ENCODE measurements around the gene HID1. TPM values are rescaled to one million over a fixed set of nuclear protein-coding genes. Genes with fewer than 3 reads are reported as not detected.

HID1 gene
- total RNA-seq, 1 donor from 2014 or later, result 3.7 TPM

GRCh38 chr17:74925242-74925641 is 47.3 kb downstream of the HID1 start:
- Histone ChIP-seq H3K27ac (ENCODE audit: low read depth, low read length) (no peak overlapping the region), H3K4me3 (ENCODE audit: low read length in 3 of 3) (no peak overlapping the region)

GRCh38 chr17:74924250-74924948 is 48.2 kb downstream of the HID1 start, which contains the start of gene OTOP2:
Gene OTOP2 (plus strand): TSS chr17:74924273. CDS start chr17:74924633, 360 bp downstream.
- Histone ChIP-seq H3K36me3 (ENCODE audit: control insufficient read depth in 3 of 3, insufficient read depth in 3 of 3, low read length in 3 of 3) (no peaks in the 10 kb centered on the region), H3K9me3 (ENCODE audit: control insufficient read depth in 3 of 3, low read length in 3 of 3) (no peaks in the 10 kb centered on the region), H3K4me3 (ENCODE audit: low read length in 3 of 3) (no peak within 1 kb of the TSS), H3K27me3 (ENCODE audit: control insufficient read depth in 3 of 3, insufficient read depth in 3 of 3, low read length in 3 of 3) (peaks cover 66 to 77% (median 68%) of the 10 kb centered on the region in 3 donors), H3K9ac (ENCODE audit: low read depth in 1 of 3, low read length in 3 of 3) (no peak within 1 kb of the TSS), H3K27ac (ENCODE audit: low read depth, low read length) (no peak within 1 kb of the TSS), H3K4me1 (ENCODE audit: control insufficient read depth in 3 of 3, insufficient read depth in 3 of 3, low read length in 3 of 3) (peaks cover 3 to 11% (median 6%) of the 10 kb centered on the region in 3 donors)

More at GRCh38 chr17:74925242-74925641, 47.3 kb downstream of the HID1 start:
- Histone ChIP-seq H3K36me3 (ENCODE audit: control insufficient read depth in 3 of 3, insufficient read depth in 3 of 3, low read length in 3 of 3) (no peaks in the 10 kb centered on the region), H3K27me3 (ENCODE audit: control insufficient read depth in 3 of 3, insufficient read depth in 3 of 3, low read length in 3 of 3) (peaks cover 59 to 71% (median 68%) of the 10 kb centered on the region in 3 donors), H3K9me3 (ENCODE audit: control insufficient read depth in 3 of 3, low read length in 3 of 3) (no peaks in the 10 kb centered on the region), H3K4me1 (ENCODE audit: control insufficient read depth in 3 of 3, insufficient read depth in 3 of 3, low read length in 3 of 3) (peaks cover 3 to 11% (median 6%) of the 10 kb centered on the region in 3 donors), H3K9ac (ENCODE audit: low read depth in 1 of 3, low read length in 3 of 3) (no peak overlapping the region)

GRCh38 chr17:74923538-74924249 is 48.9 kb downstream of the HID1 start:
- H3K27me3 ChIP-seq (ENCODE audit: control insufficient read depth in 3 of 3, insufficient read depth in 3 of 3, low read length in 3 of 3), result peaks cover 68 to 83% (median 68%) of the 10 kb centered on the region in 3 donors
- H3K4me3 ChIP-seq (ENCODE audit: low read length in 3 of 3), result no peak overlapping the region
- H3K27ac ChIP-seq (ENCODE audit: low read depth, low read length), result no peak overlapping the region
- no peaks in the 10 kb centered on the region for H3K9me3 ChIP-seq (ENCODE audit: control insufficient read depth in 3 of 3, low read length in 3 of 3)
- no peak overlapping the region for H3K9ac ChIP-seq (ENCODE audit: low read depth in 1 of 3, low read length in 3 of 3)
- H3K36me3 ChIP-seq (ENCODE audit: control insufficient read depth in 3 of 3, insufficient read depth in 3 of 3, low read length in 3 of 3), result no peaks in the 10 kb centered on the region
- peaks cover 3 to 11% (median 6%) of the 10 kb centered on the region in 3 donors for H3K4me1 ChIP-seq (ENCODE audit: control insufficient read depth in 3 of 3, insufficient read depth in 3 of 3, low read length in 3 of 3)

GRCh38 chr17:74922694-74923537 is 49.6 kb downstream of the HID1 start, which contains the start of gene USH1G:
Gene USH1G (minus strand): TSS chr17:74923255. CDS start chr17:74923073, 182 bp downstream.
- H3K9me3 ChIP-seq (ENCODE audit: control insufficient read depth in 3 of 3, low read length in 3 of 3), result no peaks in the 10 kb centered on the region
- H3K4me1 ChIP-seq (ENCODE audit: control insufficient read depth in 3 of 3, insufficient read depth in 3 of 3, low read length in 3 of 3), result peaks cover 3 to 11% (median 6%) of the 10 kb centered on the region in 3 donors
- no peak within 1 kb of the TSS for H3K4me3 ChIP-seq (ENCODE audit: low read length in 3 of 3)
- H3K27me3 ChIP-seq (ENCODE audit: control insufficient read depth in 3 of 3, insufficient read depth in 3 of 3, low read length in 3 of 3), result peaks cover 67 to 84% (median 73%) of the 10 kb centered on the region in 3 donors
- H3K9ac ChIP-seq (ENCODE audit: low read depth in 1 of 3, low read length in 3 of 3), result no peak within 1 kb of the TSS
- H3K27ac ChIP-seq (ENCODE audit: low read depth, low read length), result no peak within 1 kb of the TSS
- no peaks in the 10 kb centered on the region for H3K36me3 ChIP-seq (ENCODE audit: control insufficient read depth in 3 of 3, insufficient read depth in 3 of 3, low read length in 3 of 3)

- peaks cover 3 to 11% (median 6%) of the 10 kb centered on the region in 3 donors for H3K4me1 ChIP-seq (ENCODE audit: control insufficient read depth in 3 of 3, insufficient read depth in 3 of 3, low read length in 3 of 3)
- no peaks in the 10 kb centered on the region for H3K36me3 ChIP-seq (ENCODE audit: control insufficient read depth in 3 of 3, insufficient read depth in 3 of 3, low read length in 3 of 3)
- no peak overlapping the region for H3K9ac ChIP-seq (ENCODE audit: low read depth in 1 of 3, low read length in 3 of 3)
- no peaks in the 10 kb centered on the region for H3K9me3 ChIP-seq (ENCODE audit: control insufficient read depth in 3 of 3, low read length in 3 of 3)
- H3K27ac ChIP-seq (ENCODE audit: low read depth, low read length), result no peak overlapping the region
- H3K4me3 ChIP-seq (ENCODE audit: low read length in 3 of 3), result no peak overlapping the region
- peaks cover 61 to 84% (median 74%) of the 10 kb centered on the region in 3 donors for H3K27me3 ChIP-seq (ENCODE audit: control insufficient read depth in 3 of 3, insufficient read depth in 3 of 3, low read length in 3 of 3)
Measured at GRCh38 chr17:74922172-74922571, 50.4 kb downstream of the HID1 start.

- Histone ChIP-seq H3K36me3 (ENCODE audit: control insufficient read depth in 3 of 3, insufficient read depth in 3 of 3, low read length in 3 of 3) (no peaks in the 10 kb centered on the region), H3K4me1 (ENCODE audit: control insufficient read depth in 3 of 3, insufficient read depth in 3 of 3, low read length in 3 of 3) (peaks cover 3 to 14% (median 6%) of the 10 kb centered on the region in 3 donors), H3K27ac (ENCODE audit: low read depth, low read length) (no peak overlapping the region), H3K27me3 (ENCODE audit: control insufficient read depth in 3 of 3, insufficient read depth in 3 of 3, low read length in 3 of 3) (peaks cover 61 to 86% (median 75%) of the 10 kb centered on the region in 3 donors), H3K9ac (ENCODE audit: low read depth in 1 of 3, low read length in 3 of 3) (no peak overlapping the region), H3K9me3 (ENCODE audit: control insufficient read depth in 3 of 3, low read length in 3 of 3) (no peaks in the 10 kb centered on the region), H3K4me3 (ENCODE audit: low read length in 3 of 3) (no peak overlapping the region)
Measured at GRCh38 chr17:74921769-74922168, 50.8 kb downstream of the HID1 start.

GRCh38 chr17:74921026-74921681 is 51.4 kb downstream of the HID1 start:
- H3K9ac ChIP-seq (ENCODE audit: low read depth in 1 of 3, low read length in 3 of 3), result no peak overlapping the region
- peaks cover 3 to 14% (median 6%) of the 10 kb centered on the region in 3 donors for H3K4me1 ChIP-seq (ENCODE audit: control insufficient read depth in 3 of 3, insufficient read depth in 3 of 3, low read length in 3 of 3)
- no peaks in the 10 kb centered on the region for H3K36me3 ChIP-seq (ENCODE audit: control insufficient read depth in 3 of 3, insufficient read depth in 3 of 3, low read length in 3 of 3)
- H3K4me3 ChIP-seq (ENCODE audit: low read length in 3 of 3), result no peak overlapping the region
- peaks cover 64 to 88% (median 80%) of the 10 kb centered on the region in 3 donors for H3K27me3 ChIP-seq (ENCODE audit: control insufficient read depth in 3 of 3, insufficient read depth in 3 of 3, low read length in 3 of 3)
- no peak overlapping the region for H3K27ac ChIP-seq (ENCODE audit: low read depth, low read length)
- H3K9me3 ChIP-seq (ENCODE audit: control insufficient read depth in 3 of 3, low read length in 3 of 3), result no peaks in the 10 kb centered on the region

- peaks cover 3 to 14% (median 6%) of the 10 kb centered on the region in 3 donors for H3K4me1 ChIP-seq (ENCODE audit: control insufficient read depth in 3 of 3, insufficient read depth in 3 of 3, low read length in 3 of 3)
- H3K27ac ChIP-seq (ENCODE audit: low read depth, low read length), result no peak overlapping the region
- no peaks in the 10 kb centered on the region for H3K9me3 ChIP-seq (ENCODE audit: control insufficient read depth in 3 of 3, low read length in 3 of 3)
- peaks cover 61 to 87% (median 76%) of the 10 kb centered on the region in 3 donors for H3K27me3 ChIP-seq (ENCODE audit: control insufficient read depth in 3 of 3, insufficient read depth in 3 of 3, low read length in 3 of 3)
- H3K36me3 ChIP-seq (ENCODE audit: control insufficient read depth in 3 of 3, insufficient read depth in 3 of 3, low read length in 3 of 3), result no peaks in the 10 kb centered on the region
- no peak overlapping the region for H3K9ac ChIP-seq (ENCODE audit: low read depth in 1 of 3, low read length in 3 of 3)
- no peak overlapping the region for H3K4me3 ChIP-seq (ENCODE audit: low read length in 3 of 3)
Measured at GRCh38 chr17:74920642-74921025, 51.9 kb downstream of the HID1 start.

- no peak overlapping the region for H3K9ac ChIP-seq (ENCODE audit: low read depth in 1 of 3, low read length in 3 of 3)
- H3K4me1 ChIP-seq (ENCODE audit: control insufficient read depth in 3 of 3, insufficient read depth in 3 of 3, low read length in 3 of 3), result peaks cover 3 to 14% (median 6%) of the 10 kb centered on the region in 3 donors
- no peaks in the 10 kb centered on the region for H3K9me3 ChIP-seq (ENCODE audit: control insufficient read depth in 3 of 3, low read length in 3 of 3)
- no peak overlapping the region for H3K27ac ChIP-seq (ENCODE audit: low read depth, low read length)
- no peak overlapping the region for H3K4me3 ChIP-seq (ENCODE audit: low read length in 3 of 3)
- peaks cover 59 to 83% (median 73%) of the 10 kb centered on the region in 3 donors for H3K27me3 ChIP-seq (ENCODE audit: control insufficient read depth in 3 of 3, insufficient read depth in 3 of 3, low read length in 3 of 3)
- H3K36me3 ChIP-seq (ENCODE audit: control insufficient read depth in 3 of 3, insufficient read depth in 3 of 3, low read length in 3 of 3), result no peaks in the 10 kb centered on the region
Measured at GRCh38 chr17:74920306-74920620, 52.3 kb downstream of the HID1 start.

Data from skeletal muscle tissue (tissue), 4 donors.